HUES48 (cell line): ENCODE measurements around the gene CXCL6.

Experiments used
- H3K27ac ChIP-seq: one replicate; pipeline ENCODE4 v1.7.0; 2013; ENCODE audit warnings: low read depth, low read length, inconsistent platforms
- H3K27me3 ChIP-seq: 2 replicates; pipeline ENCODE4 v1.6.1; 2013; ENCODE audit warnings: mild to moderate bottlenecking, low read length; ENCODE audit not compliant: control insufficient read depth, insufficient read depth
- H3K36me3 ChIP-seq: 2 replicates; pipeline ENCODE4 v1.6.1; 2013; ENCODE audit warnings: low read length; ENCODE audit not compliant: control insufficient read depth, insufficient read depth
- H3K4me1 ChIP-seq: 2 replicates; pipeline ENCODE4 v1.6.1; 2013; ENCODE audit warnings: mild to moderate bottlenecking, low read length; ENCODE audit not compliant: control insufficient read depth, insufficient read depth
- H3K4me3 ChIP-seq: 2 replicates; pipeline ENCODE4 v1.5.1; 2013; ENCODE audit warnings: mild to moderate bottlenecking, low read depth, low read length
- H3K9ac ChIP-seq: 2 replicates; pipeline ENCODE4 v1.6.1; 2013; ENCODE audit warnings: mild to moderate bottlenecking, low read depth, low read length, moderate library complexity
- H3K9me3 ChIP-seq: 2 replicates; pipeline ENCODE4 v1.6.1; 2013; ENCODE audit warnings: low read length; ENCODE audit not compliant: control insufficient read depth, insufficient read depth

CXCL6 gene

GRCh38 chr4:73842696-73843095, 6.2 kb downstream of the CXCL6 start:
- Histone ChIP-seq H3K4me3 (no peak overlapping the region), H3K36me3 (no peaks in the 10 kb centered on the region), H3K4me1 (0 out of 2 replicates have a peak, but pooled peaks cover 3% of the 10 kb centered on the region), H3K27me3 (peaks cover 18% of the 10 kb centered on the region), H3K9ac (no peak overlapping the region), H3K9me3 (no peaks in the 10 kb centered on the region), H3K27ac (no peak overlapping the region)

GRCh38 chr4:73843369-73843768, 6.9 kb downstream of the CXCL6 start:
- Histone ChIP-seq H3K4me3 (no peak overlapping the region), H3K9ac (no peak overlapping the region), H3K27ac (no peak overlapping the region), H3K9me3 (no peaks in the 10 kb centered on the region), H3K27me3 (peaks cover 11% of the 10 kb centered on the region), H3K36me3 (no peaks in the 10 kb centered on the region), H3K4me1 (0 out of 2 replicates have a peak, but pooled peaks cover 3% of the 10 kb centered on the region)

GRCh38 chr4:73844345-73844744, 7.9 kb downstream of the CXCL6 start:
- no peak overlapping the region for H3K27ac ChIP-seq
- H3K9me3 ChIP-seq = no peaks in the 10 kb centered on the region
- H3K9ac ChIP-seq = no peak overlapping the region
- H3K27me3 ChIP-seq = peaks cover 2% of the 10 kb centered on the region
- 0 out of 2 replicates have a peak, but pooled peaks cover 3% of the 10 kb centered on the region for H3K4me1 ChIP-seq
- no peak overlapping the region for H3K4me3 ChIP-seq
- no peaks in the 10 kb centered on the region for H3K36me3 ChIP-seq

- no peak overlapping the region for H3K4me3 ChIP-seq
- no peaks in the 10 kb centered on the region for H3K9me3 ChIP-seq
- no peak overlapping the region for H3K27ac ChIP-seq
- H3K36me3 ChIP-seq = no peaks in the 10 kb centered on the region
- 0 out of 2 replicates have a peak, but pooled peaks cover 3% of the 10 kb centered on the region for H3K4me1 ChIP-seq
- H3K9ac ChIP-seq = no peak overlapping the region
- no peaks in the 10 kb centered on the region for H3K27me3 ChIP-seq
Observed at GRCh38 chr4:73844806-73845205, 8.3 kb downstream of the CXCL6 start.

- H3K4me1 ChIP-seq = 0 out of 2 replicates have a peak, but pooled peaks cover 7% of the 10 kb centered on the region
- no peaks in the 10 kb centered on the region for H3K9me3 ChIP-seq
- no peak overlapping the region for H3K9ac ChIP-seq
- H3K27me3 ChIP-seq = peaks cover 5% of the 10 kb centered on the region; the same call in 1 of the 2 replicates
- no peak overlapping the region for H3K27ac ChIP-seq
- H3K4me3 ChIP-seq = no peak overlapping the region
- H3K36me3 ChIP-seq = no peaks in the 10 kb centered on the region
Observed at GRCh38 chr4:73847526-73848182, 11.2 kb downstream of the CXCL6 start.

GRCh38 chr4:73848183-73848777, 11.8 kb downstream of the CXCL6 start:
- Histone ChIP-seq H3K4me3 (no peak overlapping the region), H3K9ac (no peak overlapping the region), H3K36me3 (no peaks in the 10 kb centered on the region), H3K27ac (no peak overlapping the region), H3K4me1 (0 out of 2 replicates have a peak, but pooled peaks cover 7% of the 10 kb centered on the region), H3K9me3 (no peaks in the 10 kb centered on the region), H3K27me3 (peaks cover 11% of the 10 kb centered on the region)

- Histone ChIP-seq H3K4me3 (no peak overlapping the region), H3K9me3 (no peaks in the 10 kb centered on the region), H3K4me1 (0 out of 2 replicates have a peak, but pooled peaks cover 8% of the 10 kb centered on the region), H3K36me3 (no peaks in the 10 kb centered on the region), H3K9ac (no peak overlapping the region), H3K27ac (no peak overlapping the region), H3K27me3 (peaks cover 19% of the 10 kb centered on the region)
Observed at GRCh38 chr4:73850261-73850970, 13.9 kb downstream of the CXCL6 start.

- Histone ChIP-seq H3K27ac (no peak overlapping the region), H3K9ac (no peak overlapping the region), H3K9me3 (no peaks in the 10 kb centered on the region), H3K27me3 (peaks cover 19% of the 10 kb centered on the region), H3K4me1 (0 out of 2 replicates have a peak, but pooled peaks cover 8% of the 10 kb centered on the region), H3K4me3 (no peak overlapping the region), H3K36me3 (no peaks in the 10 kb centered on the region)
Observed at GRCh38 chr4:73851293-73851692, 14.8 kb downstream of the CXCL6 start.

GRCh38 chr4:73852771-73853170, 16.3 kb downstream of the CXCL6 start:
- H3K4me3 ChIP-seq = no peak overlapping the region
- H3K4me1 ChIP-seq = 0 out of 2 replicates have a peak, but pooled peaks cover 8% of the 10 kb centered on the region
- H3K36me3 ChIP-seq = no peaks in the 10 kb centered on the region
- H3K27ac ChIP-seq = no peak overlapping the region
- H3K9me3 ChIP-seq = no peaks in the 10 kb centered on the region
- H3K27me3 ChIP-seq = peaks cover 19% of the 10 kb centered on the region
- no peak overlapping the region for H3K9ac ChIP-seq

GRCh38 chr4:73853246-73853704, 16.8 kb downstream of the CXCL6 start, which contains the start of gene PF4V1:
Gene PF4V1, plus strand, starts transcription at chr4:73853296. Its CDS starts 67 bp downstream, at chr4:73853363.
- H3K27ac ChIP-seq = no peak within 1 kb of the TSS
- H3K36me3 ChIP-seq = no peaks in the 10 kb centered on the region
- 0 out of 2 replicates have a peak, but pooled peaks cover 8% of the 10 kb centered on the region for H3K4me1 ChIP-seq
- H3K9ac ChIP-seq = no peak within 1 kb of the TSS
- peaks cover 19% of the 10 kb centered on the region for H3K27me3 ChIP-seq
- no peaks in the 10 kb centered on the region for H3K9me3 ChIP-seq
- H3K4me3 ChIP-seq = peak within 1 kb of the TSS; percentile 49
